GM19463 (cell line): ENCODE measurements around the gene SBF1.

Experiments
- ATAC-seq: cut with Tn5 transposase; IDR thresholded peaks from one replicate; pipeline ENCODE4 v1.9.1; 2021; ENCODE audit warnings: mild to moderate bottlenecking, moderate library complexity; ENCODE audit not compliant: unreplicated experiment

The SBF1 gene

GRCh38 chr22:50485221-50486131, 10.6 kb upstream of the SBF1 start:
- no peak for ATAC-seq

GRCh38 chr22:50483977-50484853, 9.4 kb upstream of the SBF1 start:
- ATAC-seq: no peak

GRCh38 chr22:50483556-50483955, 8.7 kb upstream of the SBF1 start:
- ATAC-seq: no peak

- no peak for ATAC-seq
Observed at GRCh38 chr22:50483106-50483505, 8.3 kb upstream of the SBF1 start.

GRCh38 chr22:50482107-50483074, 7.6 kb upstream of the SBF1 start:
- ATAC-seq: no peak

GRCh38 chr22:50481440-50482106, 6.7 kb upstream of the SBF1 start, which contains the start of gene ADM2:
ADM2 (plus strand) TSS chr22:50481543; CDS start chr22:50481848, 305 bp downstream.
- no peak for ATAC-seq

- no peak for ATAC-seq
Observed at GRCh38 chr22:50481045-50481439, 6.2 kb upstream of the SBF1 start.

- no peak for ATAC-seq
Observed at GRCh38 chr22:50479721-50480120, 4.9 kb upstream of the SBF1 start.

- ATAC-seq: no peak
Observed at GRCh38 chr22:50477923-50478322, 3.1 kb upstream of the SBF1 start.

- no peak for ATAC-seq
Observed at GRCh38 chr22:50476868-50477267, 2.0 kb upstream of the SBF1 start.

- no peak for ATAC-seq
Observed at GRCh38 chr22:50475652-50476002, 792 bp upstream of the SBF1 start.

GRCh38 chr22:50473855-50474671, 772 bp downstream of the SBF1 start:
- ATAC-seq: no peak

GRCh38 chr22:50473088-50473487, 1.7 kb downstream of the SBF1 start:
- no peak for ATAC-seq

- ATAC-seq: no peak
Observed at GRCh38 chr22:50471962-50472361, 2.9 kb downstream of the SBF1 start.

- ATAC-seq: no peak
Observed at GRCh38 chr22:50471197-50471847, 3.5 kb downstream of the SBF1 start.

GRCh38 chr22:50470491-50470890, 4.3 kb downstream of the SBF1 start:
- ATAC-seq: no peak

GRCh38 chr22:50469377-50470305, 5.2 kb downstream of the SBF1 start:
- ATAC-seq: peak; percentile 65

GRCh38 chr22:50468626-50469025, 6.2 kb downstream of the SBF1 start:
- no peak for ATAC-seq
